ENCODE results near the gene CCL17.
A peak's percentile ranks its signal among the peaks of the same experiment; 100 is the strongest.

CCL17 gene

GRCh38 chr16:57387598-57388354, 16.8 kb upstream of the CCL17 start:
- Mint-ChIP-seq H3K9me3 (no peaks in the 10 kb centered on the region), H3K27me3 (ENCODE audit: low read depth, poor library complexity) (peaks cover 21% of the 10 kb centered on the region), H3K36me3 (ENCODE audit: low read depth) (no peaks in the 10 kb centered on the region), H3K4me3 (no peak overlapping the region), H3K27ac (no peak overlapping the region), H3K4me1 (peaks cover 10% of the 10 kb centered on the region)
- DNase-seq = no peak
- no peak for TF ChIP-seq CTCF (IDR thresholded peaks at IDR 0.05)

GRCh38 chr16:57388359-57389086, 16.0 kb upstream of the CCL17 start:
- H3K36me3 Mint-ChIP-seq (ENCODE audit: low read depth) = no peaks in the 10 kb centered on the region
- no peak for DNase-seq
- H3K4me3 Mint-ChIP-seq = no peak overlapping the region
- H3K27me3 Mint-ChIP-seq (ENCODE audit: low read depth, poor library complexity) = peaks cover 22% of the 10 kb centered on the region
- TF ChIP-seq CTCF (IDR thresholded peaks at IDR 0.05) = no peak
- no peak overlapping the region for H3K27ac Mint-ChIP-seq
- H3K9me3 Mint-ChIP-seq = no peaks in the 10 kb centered on the region
- H3K4me1 Mint-ChIP-seq = peaks cover 10% of the 10 kb centered on the region

DNA sequence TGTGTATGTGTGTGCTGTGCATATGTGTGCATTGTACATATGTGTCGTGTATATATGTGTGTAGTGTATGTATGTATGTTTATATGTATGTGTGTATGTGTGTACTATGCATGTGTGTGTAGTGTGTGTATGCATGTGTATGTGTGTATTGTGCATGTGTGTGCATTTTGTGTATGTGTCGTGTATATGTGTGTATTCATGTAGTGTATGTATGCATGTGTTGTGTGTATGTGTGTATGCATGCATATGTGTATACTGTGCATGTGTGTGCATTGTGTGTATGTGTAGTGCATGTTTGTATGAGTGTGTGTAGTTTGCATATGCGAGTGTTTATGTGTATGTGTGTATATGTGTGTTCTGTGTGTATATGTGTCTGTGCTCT, 15.5 kb upstream of the CCL17 start:
- H3K27me3 Mint-ChIP-seq (ENCODE audit: low read depth, poor library complexity) = peaks cover 28% of the 10 kb centered on the region
- TF ChIP-seq CTCF (IDR thresholded peaks at IDR 0.05) = no peak
- peaks cover 8% of the 10 kb centered on the region for H3K4me1 Mint-ChIP-seq
- no peaks in the 10 kb centered on the region for H3K36me3 Mint-ChIP-seq (ENCODE audit: low read depth)
- no peak for DNase-seq
- H3K27ac Mint-ChIP-seq = no peak overlapping the region
- H3K9me3 Mint-ChIP-seq = no peaks in the 10 kb centered on the region
- no peak overlapping the region for H3K4me3 Mint-ChIP-seq

GRCh38 chr16:57390636-57391295, 13.8 kb upstream of the CCL17 start:
- H3K27me3 Mint-ChIP-seq (ENCODE audit: low read depth, poor library complexity) = peaks cover 30% of the 10 kb centered on the region
- H3K4me3 Mint-ChIP-seq = no peak overlapping the region
- H3K27ac Mint-ChIP-seq = peak overlapping the region; percentile 64
- H3K9me3 Mint-ChIP-seq = no peaks in the 10 kb centered on the region
- no peak for DNase-seq
- TF ChIP-seq CTCF (IDR thresholded peaks at IDR 0.05) = no peak
- H3K4me1 Mint-ChIP-seq = peaks cover 6% of the 10 kb centered on the region
- no peaks in the 10 kb centered on the region for H3K36me3 Mint-ChIP-seq (ENCODE audit: low read depth)

GRCh38 chr16:57391300-57391699, 13.3 kb upstream of the CCL17 start:
- no peak for TF ChIP-seq CTCF (IDR thresholded peaks at IDR 0.05)
- no peaks in the 10 kb centered on the region for H3K36me3 Mint-ChIP-seq (ENCODE audit: low read depth)
- peaks cover 5% of the 10 kb centered on the region for H3K4me1 Mint-ChIP-seq
- DNase-seq = no peak
- peaks cover 32% of the 10 kb centered on the region for H3K27me3 Mint-ChIP-seq (ENCODE audit: low read depth, poor library complexity)
- H3K27ac Mint-ChIP-seq = peak overlapping the region; percentile 64
- H3K9me3 Mint-ChIP-seq = no peaks in the 10 kb centered on the region
- H3K4me3 Mint-ChIP-seq = no peak overlapping the region
